K562 (cell line): ENCODE results near the gene CLASP1. TPM values are rescaled to one million over a fixed set of nuclear protein-coding genes. Genes with fewer than 3 reads are reported as not detected.

Experiments
- ATAC-seq: fragments of 200-7000 bp; cut with Tn5 transposase; 3 replicates; pipeline ENCODE4 v1.9.1; 2020; ENCODE audit warnings: moderate library complexity
- BruUV-seq: library from RNA; stranded (reverse); fragments of 400-500 nt; replicated peaks from 2 replicates; lab custom pipeline; 2021; lab: Mats Ljungman, UMichigan
- CTCF ChIA-PET: fragments of 300-600 bp; formaldehyde crosslinking; extraction: SDS; loops from one replicate; lab custom pipeline; 2021; ENCODE audit warnings: low intra/inter-chr PET ratio; lab: Yijun Ruan, JAX
- POLR2A ChIA-PET: fragments of 300-600, 350-650 bp; sonication (Branson Sonifier 250); formaldehyde crosslinking; extraction: SDS; loops from one replicate; lab custom pipeline; 2021; ENCODE audit warnings: antibody characterized with exemption, inconsistent platforms; lab: Yijun Ruan, JAX
- DNase-seq, 4 experiments: peaks; one replicate each; pipeline versions ENCODE4 v3.0.0 to v3.0.0-alpha.2; 2011 to 2018; ENCODE audit warnings: low spot score in 3 of 4, mixed read lengths in 3 of 4; ENCODE audit errors: extremely low read depth in 1 of 4
- FAIRE-seq: peaks from 2 replicates; lab custom pipeline; 2011; peaks lifted over from hg19 to GRCh38; lab: Jason Lieb, UNC
- H2AFZ ChIP-seq: 2 replicates; pipeline ENCODE4 v1.6.0; 2011; ENCODE audit warnings: low read depth, low read length, control low read depth, inconsistent platforms
- H3K27ac ChIP-seq: fragments of 200-600 bp; 3 replicates; pipeline ENCODE4 v1.8.0; 2011; ENCODE audit warnings: low read depth, mild to moderate bottlenecking, control low read depth, inconsistent platforms, low read length, moderate library complexity, mixed read lengths; ENCODE audit errors: extremely low read depth
- H3K27me3 ChIP-seq, 2 experiments: fragments of 300-600 bp in 1 of 2; 2 replicates in 1 of 2; 3 replicates in 1 of 2; pipeline versions ENCODE4 v1.6.0 to v1.8.0; 2011; ENCODE audit warnings: inconsistent platforms in 2 of 2, low read length in 2 of 2, mild to moderate bottlenecking in 1 of 2, mixed read lengths in 1 of 2, moderate library complexity in 1 of 2; ENCODE audit not compliant: control insufficient read depth in 2 of 2, insufficient read depth in 2 of 2
- H3K36me3 ChIP-seq: fragments of 300-600 bp; 3 replicates; pipeline ENCODE4 v1.8.0; 2011; ENCODE audit warnings: mild to moderate bottlenecking, low read length, inconsistent platforms; ENCODE audit not compliant: control insufficient read depth, insufficient read depth
- H3K4me1 ChIP-seq, 2 experiments: fragments of 200-600 bp in 1 of 2; replicated peaks in 1 of 2; 2 replicates in 1 of 2; 3 replicates in 1 of 2; pipeline versions ENCODE4 v1.5.1 to v1.8.0; 2011; ENCODE audit warnings: inconsistent platforms in 2 of 2, low read length in 2 of 2, mild to moderate bottlenecking in 1 of 2, mixed read lengths in 1 of 2, moderate library complexity in 1 of 2; ENCODE audit not compliant: control insufficient read depth in 2 of 2, insufficient read depth in 2 of 2
- H3K4me2 ChIP-seq: 2 replicates; pipeline ENCODE4 v1.6.1; 2011; ENCODE audit warnings: low read length, control low read depth, inconsistent platforms, mixed read lengths; ENCODE audit not compliant: insufficient read depth
- H3K4me3 ChIP-seq: fragments of 200-600 bp; sonication (generic), shearing (Covaris generic); 2 replicates; pipeline ENCODE4 v1.5.1; 2016; ENCODE audit warnings: control low read depth, inconsistent platforms
- H3K79me2 ChIP-seq: fragments of 200-600 bp; 3 replicates; pipeline ENCODE4 v1.8.0; 2011; ENCODE audit warnings: low read length, inconsistent platforms; ENCODE audit not compliant: control insufficient read depth, insufficient read depth
- H3K9ac ChIP-seq, 2 experiments: 2 replicates each; pipeline versions ENCODE4 v1.6.0 to v1.6.1; 2011; ENCODE audit warnings: low read depth in 2 of 2, low read length in 2 of 2, control low read depth in 1 of 2, inconsistent platforms in 1 of 2, mild to moderate bottlenecking in 1 of 2, mixed read lengths in 1 of 2; ENCODE audit not compliant: insufficient read depth in 1 of 2
- H3K9me1 ChIP-seq: one replicate; pipeline ENCODE4 v1.6.0; 2011; ENCODE audit warnings: inconsistent platforms, mild to moderate bottlenecking, low read length, moderate library complexity; ENCODE audit not compliant: control insufficient read depth, insufficient read depth
- H3K9me3 ChIP-seq: replicated peaks from 2 replicates; pipeline ENCODE4 v1.5.1; 2011; ENCODE audit warnings: low read depth, low read length, inconsistent platforms; ENCODE audit not compliant: control insufficient read depth, insufficient read depth
- H4K20me1 ChIP-seq: replicated peaks from 2 replicates; pipeline ENCODE4 v1.6.1; 2011; ENCODE audit warnings: low read length, inconsistent platforms, mixed read lengths; ENCODE audit not compliant: control insufficient read depth, insufficient read depth
- CBX8 ChIP-seq: fragments of 200-600 bp; sonication (generic); IDR thresholded peaks from 2 replicates; pipeline ENCODE4 v1.6.1; 2012; ENCODE audit warnings: borderline replicate concordance, mixed run types, low read depth, mild to moderate bottlenecking, moderate library complexity, mixed read lengths, low read length, control low read depth, inconsistent platforms; ENCODE audit not compliant: poor library complexity, severe bottlenecking; ENCODE audit errors: extremely low read depth
- FOXA1 ChIP-seq: fragments of 450-650 bp; IDR thresholded peaks from 2 replicates; pipeline ENCODE4 v1.6.1; 2016; ENCODE audit warnings: mild to moderate bottlenecking, borderline replicate concordance
- KAT7 ChIP-seq: sonication (generic); formaldehyde crosslinking; IDR thresholded peaks from 2 replicates; pipeline ENCODE4 v1.8.0; 2022; ENCODE audit warnings: missing genetic modification reagents, mild to moderate bottlenecking, borderline replicate concordance
- NUFIP1 ChIP-seq: fragments of 450-650 bp; IDR thresholded peaks from 2 replicates; pipeline ENCODE4 v1.6.1; 2018; ENCODE audit not compliant: partially characterized antibody
- POLR3G ChIP-seq: IDR thresholded peaks from 2 replicates; pipeline ENCODE4 v1.6.1; 2011; ENCODE audit not compliant: insufficient read length, insufficient replicate concordance; ENCODE audit errors: extremely low read depth
- PTBP1 ChIP-seq: fragments of 200-400 bp; formaldehyde crosslinking; IDR thresholded peaks from 2 replicates; pipeline ENCODE4 v1.6.1; 2017; ENCODE audit warnings: low read depth, low read length
- SOX6 ChIP-seq: fragments of 450-650 bp; IDR thresholded peaks from 2 replicates; pipeline ENCODE4 v1.6.1; 2014; ENCODE audit warnings: mild to moderate bottlenecking
- ZNF316 ChIP-seq: fragments of 450-650 bp; IDR thresholded peaks from 2 replicates; pipeline ENCODE4 v1.6.1; 2016
- in situ Hi-C: fragments of 300-500 bp; cut with MboI; formaldehyde crosslinking; loops from 4 replicates; pipeline ENCODE4 v1.15.0; 2018; ENCODE audit warnings: inconsistent platforms, mixed read lengths
- intact Hi-C: fragments of 100-400 bp; cut with micrococcal nuclease; formaldehyde crosslinking; loops from 2 replicates; pipeline ENCODE4 v1.14.2; 2022
- polyA plus RNA-seq, 8 experiments: library from polyadenylated mRNA; depleted of rRNA in 4 of 8; stranded (reverse) in 5 of 8; unstranded in 3 of 8; fragments of >200 nt; fragmentation: Nextera tagmentation in 2 of 8; fragmentation: Illumina TruSeq in 1 of 8; extraction: Ambion mirVana in 2 of 8; extraction: Trizol in 1 of 8; gene quantifications; 2 replicates each; pipeline versions ENCODE4 v1.2.1 to v1.2.3, GENCODE V29; 2011 to 2014; ENCODE audit warnings: inconsistent platforms in 1 of 8, missing spikeins in 1 of 8
- total RNA-seq, 7 experiments: library from RNA; depleted of rRNA in 6 of 7; stranded (reverse); fragments of >200 nt in 6 of 7; fragmentation: Illumina TruSeq in 2 of 7; extraction: Trizol in 2 of 7; gene quantifications; 2 replicates each; pipeline versions ENCODE4 v1.2.1 to v1.2.3, GENCODE V29; 2011 to 2021; ENCODE audit warnings: low replicate concordance in 1 of 7

CLASP1 gene
- total and polyA plus RNA-seq, 9 of the 15 experiments (the other 6 are each of a cell fraction or from before 2014, with no cell fraction given), result 1.7 to 40.3 (median 20.7) TPM

GRCh38 chr2:121485039-121485438 is 164.2 kb downstream of the CLASP1 start:
- Histone ChIP-seq H3K4me3 (no peak overlapping the region), H3K27me3 (no peaks in the 10 kb centered on the region), H3K9me3 (no peaks in the 10 kb centered on the region), H3K36me3 (no peaks in the 10 kb centered on the region; the same call in 2 of the 3 replicates), H2AFZ (no peak overlapping the region), H3K9me1 (no peaks in the 10 kb centered on the region), H3K79me2 (no peaks in the 10 kb centered on the region), H3K4me1 (peaks cover 0 to 7% of the 10 kb centered on the region in 2 experiments; a peak in 1 of 5 replicates), H4K20me1 (no peaks in the 10 kb centered on the region), H3K27ac (no peak overlapping the region), H3K4me2 (no peak overlapping the region), H3K9ac (no peak overlapping the region)
- CTCF ChIA-PET, result no interaction called here
- POLR2A ChIA-PET, result interaction anchor here (0.8 kb wide), 1 partner anchor 8 kb away, joined by 4 read pairs; no protein-coding TSS in a partner anchor
- FAIRE-seq (no peak), DNase-seq (no peak), ATAC-seq (no peak)
- in situ Hi-C loops, result no loop called here
- intact Hi-C loops, result no loop called here
- no TSS peak for BruUV-seq
- no peak for TF ChIP-seq KAT7 (CRISPR knock-in tag)
- TF ChIP-seq FOXA1, result no peak
- TF ChIP-seq SOX6, result no peak
- no peak for TF ChIP-seq NUFIP1
- no peak for TF ChIP-seq ZNF316
- TF ChIP-seq CBX8, result no peak
- no peak for TF ChIP-seq POLR3G
- TF ChIP-seq PTBP1, result no peak
